HFF-Myc (cell line): ENCODE measurements around the gene CPNE5.

Experiments
- DNase-seq: peaks from one replicate; pipeline ENCODE4 v3.0.0-alpha.2; 2011; ENCODE audit warnings: low read depth; ENCODE audit errors: extremely low read depth
- H3K4me3 ChIP-seq: replicated peaks from 2 replicates; pipeline ENCODE4 v1.5.1; 2011; ENCODE audit warnings: low read depth, mild to moderate bottlenecking, control low read depth, low read length
- TF ChIP-seq, protein P1 (sequence below): IDR thresholded peaks from 2 replicates; pipeline ENCODE4 v1.5.1; 2012; ENCODE audit warnings: mild to moderate bottlenecking, low read depth, low read length, control low read depth; ENCODE audit errors: missing control alignments

CPNE5 gene

GRCh38 chr6:36754582-36755434, 84.4 kb downstream of the CPNE5 start:
- no peak overlapping the region for H3K4me3 ChIP-seq
- TF ChIP-seq, protein P1, sequence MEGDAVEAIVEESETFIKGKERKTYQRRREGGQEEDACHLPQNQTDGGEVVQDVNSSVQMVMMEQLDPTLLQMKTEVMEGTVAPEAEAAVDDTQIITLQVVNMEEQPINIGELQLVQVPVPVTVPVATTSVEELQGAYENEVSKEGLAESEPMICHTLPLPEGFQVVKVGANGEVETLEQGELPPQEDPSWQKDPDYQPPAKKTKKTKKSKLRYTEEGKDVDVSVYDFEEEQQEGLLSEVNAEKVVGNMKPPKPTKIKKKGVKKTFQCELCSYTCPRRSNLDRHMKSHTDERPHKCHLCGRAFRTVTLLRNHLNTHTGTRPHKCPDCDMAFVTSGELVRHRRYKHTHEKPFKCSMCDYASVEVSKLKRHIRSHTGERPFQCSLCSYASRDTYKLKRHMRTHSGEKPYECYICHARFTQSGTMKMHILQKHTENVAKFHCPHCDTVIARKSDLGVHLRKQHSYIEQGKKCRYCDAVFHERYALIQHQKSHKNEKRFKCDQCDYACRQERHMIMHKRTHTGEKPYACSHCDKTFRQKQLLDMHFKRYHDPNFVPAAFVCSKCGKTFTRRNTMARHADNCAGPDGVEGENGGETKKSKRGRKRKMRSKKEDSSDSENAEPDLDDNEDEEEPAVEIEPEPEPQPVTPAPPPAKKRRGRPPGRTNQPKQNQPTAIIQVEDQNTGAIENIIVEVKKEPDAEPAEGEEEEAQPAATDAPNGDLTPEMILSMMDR = no peak
- no peak for DNase-seq

DNA sequence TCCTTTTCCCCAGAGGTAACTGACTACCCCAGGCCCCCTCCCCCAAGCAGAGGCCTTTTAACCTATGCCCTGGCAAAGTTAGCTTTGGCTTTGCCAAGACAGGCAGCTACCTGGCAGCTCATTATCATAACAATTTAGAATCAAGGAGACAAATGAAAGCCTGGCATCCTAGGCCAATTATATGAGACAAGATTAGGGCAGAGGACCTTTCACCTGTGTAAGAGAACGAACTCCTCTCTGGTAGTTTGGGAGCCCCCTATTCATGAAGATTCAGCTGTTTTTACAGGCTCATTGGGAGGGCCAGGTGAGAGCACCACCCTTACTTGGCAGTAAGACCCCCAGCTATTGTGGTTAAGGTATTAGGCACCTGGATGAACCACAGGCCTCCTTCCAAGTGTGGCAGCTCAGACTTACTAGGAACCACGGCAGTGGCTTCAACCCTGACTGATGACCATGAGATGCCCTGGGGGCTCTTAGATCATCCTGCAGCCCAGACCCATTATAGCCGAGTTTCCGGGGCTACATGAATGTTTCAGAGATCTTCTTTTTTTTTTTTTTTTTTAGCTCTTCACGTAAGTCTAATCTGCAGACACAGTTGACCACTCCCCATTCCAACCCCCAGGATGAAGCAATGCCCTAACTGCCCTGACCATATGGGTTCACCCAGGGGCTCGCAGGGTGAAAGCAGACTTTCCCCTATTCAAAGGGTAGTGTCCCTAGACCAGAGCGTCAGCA, 85.4 kb downstream of the CPNE5 start:
- DNase-seq = no peak

GRCh38 chr6:36752886-36753506, 86.2 kb downstream of the CPNE5 start:
- no peak overlapping the region for H3K4me3 ChIP-seq
- DNase-seq = no peak
- TF ChIP-seq, protein P1 = no peak

More for the DNA sequence above, 85.4 kb downstream of the CPNE5 start:
- H3K4me3 ChIP-seq = no peak overlapping the region
- TF ChIP-seq, protein P1 = no peak

- TF ChIP-seq, protein P1 = no peak
- no peak for DNase-seq
- no peak overlapping the region for H3K4me3 ChIP-seq
These were observed 86.9 kb downstream of the CPNE5 start for GRCh38 chr6:36752187-36752885.

DNA sequence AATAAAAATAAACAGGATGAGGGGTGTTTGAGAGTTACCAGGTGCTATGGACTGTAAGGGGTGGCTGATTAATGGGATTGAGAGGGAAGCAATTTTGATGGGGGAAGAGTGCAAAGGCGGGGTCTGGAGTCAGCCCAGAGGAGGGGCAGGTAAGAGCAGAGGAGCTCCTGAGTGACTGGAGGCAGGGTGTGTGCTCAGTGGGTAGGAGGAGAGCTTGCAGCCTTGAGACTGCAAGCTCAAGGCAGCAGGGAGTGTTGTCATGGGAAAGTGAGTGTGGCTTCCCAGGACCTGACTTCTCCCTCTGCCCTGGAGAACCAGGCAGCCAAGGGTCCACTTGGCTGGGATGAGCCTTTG, 87.4 kb downstream of the CPNE5 start:
- no peak overlapping the region for H3K4me3 ChIP-seq
- DNase-seq = no peak
- TF ChIP-seq, protein P1 = no peak

DNA sequence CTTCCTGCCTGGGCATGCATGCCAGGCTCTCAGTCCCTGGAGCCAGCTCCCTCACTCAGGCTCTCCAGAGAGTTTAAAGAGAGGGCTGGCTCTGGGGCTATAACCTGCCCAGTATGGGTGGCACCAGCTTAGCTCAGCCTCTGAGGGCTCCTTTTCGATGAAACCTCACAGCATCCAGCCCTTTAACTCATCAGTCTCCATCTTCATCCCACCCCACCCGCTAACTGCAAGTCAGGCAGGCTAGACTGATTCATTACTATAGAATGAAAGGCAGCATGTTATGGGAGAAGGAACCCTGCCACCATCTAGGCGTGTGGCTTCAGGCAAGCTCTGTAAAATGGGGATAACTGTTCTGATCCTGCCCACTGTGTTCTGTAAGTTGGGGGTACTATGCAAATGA, 88.2 kb downstream of the CPNE5 start:
- no peak overlapping the region for H3K4me3 ChIP-seq
- TF ChIP-seq, protein P1 = no peak
- no peak for DNase-seq
